GM18511 (cell line): ENCODE measurements around the gene RPTOR.

Experiments
- ATAC-seq: cut with Tn5 transposase; IDR thresholded peaks from one replicate; pipeline ENCODE4 v1.9.1; 2021; ENCODE audit warnings: mild to moderate bottlenecking, moderate library complexity; ENCODE audit not compliant: unreplicated experiment

Gene RPTOR

DNA sequence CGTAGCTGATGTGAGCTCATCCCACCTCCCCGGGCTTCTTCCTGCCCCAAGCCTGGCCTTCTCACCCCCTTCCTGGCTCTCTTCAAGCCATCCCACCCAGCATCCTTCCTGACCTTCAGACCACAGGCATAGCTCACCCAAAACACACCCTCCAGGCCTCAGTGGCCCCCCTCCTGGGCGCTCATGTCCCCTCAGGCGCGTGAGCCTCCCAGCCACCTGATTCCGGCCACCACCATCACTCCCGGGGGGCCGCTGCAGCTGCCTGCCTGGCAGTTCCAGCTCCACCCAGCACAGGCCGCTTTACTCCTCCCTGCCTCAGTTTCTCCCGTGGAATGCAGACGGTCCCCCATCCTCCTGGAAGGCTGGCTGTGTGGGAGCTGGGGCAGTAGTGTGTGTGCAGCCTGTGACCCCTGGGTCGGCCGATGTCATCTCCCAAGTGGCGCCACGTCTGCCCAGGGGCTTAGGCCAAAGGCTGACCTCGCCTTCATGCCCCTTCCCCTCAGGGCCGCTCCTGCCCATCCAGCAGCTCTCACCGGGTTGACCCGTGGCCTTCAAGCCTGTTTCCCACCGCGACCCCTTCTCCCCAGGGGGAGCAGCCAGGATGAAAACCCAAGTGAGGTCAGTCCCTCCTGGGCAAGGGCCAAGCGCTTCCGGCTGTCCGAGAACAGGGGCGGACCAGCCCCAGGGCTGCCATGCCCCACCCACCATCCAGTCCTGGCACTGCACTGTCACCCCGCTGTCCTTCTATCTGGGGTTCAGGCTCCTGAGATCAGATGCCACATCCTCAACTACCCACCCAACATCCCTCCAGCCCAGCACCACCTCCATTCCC is 435.1 kb downstream of the RPTOR start:
- no peak for ATAC-seq

DNA sequence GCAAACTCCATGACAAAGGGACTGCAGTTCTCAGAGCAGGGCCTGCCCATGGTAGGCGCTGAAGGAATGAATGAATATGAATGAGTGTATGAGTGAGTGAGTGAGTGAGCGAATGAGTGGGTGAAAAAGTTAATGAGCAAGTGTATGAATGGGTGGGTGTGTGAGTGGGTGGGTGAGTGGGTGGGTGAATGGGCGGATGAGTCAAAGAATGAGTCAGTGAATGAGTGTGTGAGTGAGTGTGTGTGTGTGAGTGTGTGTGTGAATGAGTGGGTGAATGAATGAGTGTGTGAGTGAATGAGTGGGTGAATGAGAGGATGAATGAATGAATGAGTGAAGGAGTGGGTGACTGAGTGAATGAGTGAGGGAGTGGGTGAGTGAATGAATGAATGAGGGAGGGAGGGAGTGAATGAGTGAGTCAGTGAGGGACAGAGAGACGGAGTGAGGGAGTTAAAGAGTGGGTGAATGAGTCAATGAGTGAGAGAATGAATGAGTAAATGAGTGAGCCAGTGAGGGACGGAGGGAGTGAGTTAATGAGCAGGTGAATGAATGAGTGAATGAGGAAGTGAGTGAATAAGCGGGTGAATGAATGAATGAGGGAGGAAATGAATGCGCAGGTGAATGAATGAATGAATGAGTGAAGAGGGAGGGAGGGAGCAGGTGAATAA is 435.9 kb downstream of the RPTOR start:
- no peak for ATAC-seq

DNA sequence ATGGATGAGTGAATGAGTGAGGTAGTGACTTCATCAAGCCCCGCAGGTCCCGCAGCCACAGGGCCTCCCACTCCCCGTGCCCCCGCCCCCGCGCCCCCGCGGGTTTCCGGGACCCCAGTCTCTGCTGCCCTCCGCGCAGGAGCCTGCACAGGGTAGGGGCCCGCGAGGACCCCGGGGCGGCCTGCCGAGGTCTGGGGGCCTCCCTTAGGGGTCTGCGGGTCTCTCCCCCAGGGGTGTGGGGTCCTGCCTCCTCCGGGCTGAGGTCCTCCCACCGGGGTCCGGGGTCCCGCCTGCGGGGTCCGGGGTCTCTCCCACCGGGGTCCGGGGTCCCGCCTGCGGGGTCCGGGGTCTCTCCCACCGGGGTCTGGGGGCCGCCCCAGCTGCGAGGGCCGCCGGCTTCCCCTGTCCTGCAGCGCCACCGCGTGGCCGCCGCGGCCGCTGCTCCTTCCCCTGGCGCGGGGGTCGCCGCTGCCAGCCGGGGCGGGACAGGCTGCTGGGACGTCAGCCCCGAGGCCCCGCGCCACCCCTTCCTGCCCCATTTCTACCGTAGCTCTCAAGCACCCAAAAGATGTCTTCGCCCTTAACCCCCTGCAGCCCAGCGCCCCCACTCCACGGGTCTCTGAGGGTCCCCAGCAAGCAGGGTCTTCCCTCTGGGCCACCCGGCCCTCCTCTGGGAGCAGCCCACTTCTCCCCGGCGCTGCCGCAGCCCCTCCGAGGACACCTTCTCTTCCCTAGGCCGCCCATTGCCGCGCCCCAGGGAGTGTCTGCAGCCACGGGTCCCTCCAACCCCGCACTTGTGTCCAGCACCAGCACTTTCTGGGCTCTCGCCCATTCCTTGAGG is 436.6 kb downstream of the RPTOR start:
- ATAC-seq, result no peak

DNA sequence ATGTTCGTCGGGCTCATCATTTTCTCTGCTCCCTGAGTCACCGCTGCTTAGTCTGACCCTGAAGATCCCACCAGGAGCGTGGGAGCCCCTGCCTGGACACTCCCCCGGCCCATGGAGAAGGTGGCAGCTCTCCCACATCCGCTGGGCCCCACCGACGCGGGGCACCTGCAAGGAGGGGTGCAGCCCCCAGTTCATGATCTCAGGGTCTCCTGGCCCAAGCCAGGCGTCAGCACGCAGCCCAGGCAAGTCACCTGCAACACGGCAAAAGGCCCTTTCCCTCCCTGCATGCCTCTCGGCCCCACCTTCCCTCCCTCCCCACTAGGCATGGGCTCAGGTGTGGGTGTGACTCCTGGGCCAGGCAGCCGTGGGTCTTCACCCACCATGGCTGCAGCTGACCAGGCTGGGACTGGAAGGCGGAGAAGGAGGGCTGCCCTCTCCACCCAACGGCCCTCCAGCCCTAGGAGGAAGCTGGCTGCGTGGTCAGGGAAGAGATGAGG is 437.3 kb downstream of the RPTOR start:
- no peak for ATAC-seq

DNA sequence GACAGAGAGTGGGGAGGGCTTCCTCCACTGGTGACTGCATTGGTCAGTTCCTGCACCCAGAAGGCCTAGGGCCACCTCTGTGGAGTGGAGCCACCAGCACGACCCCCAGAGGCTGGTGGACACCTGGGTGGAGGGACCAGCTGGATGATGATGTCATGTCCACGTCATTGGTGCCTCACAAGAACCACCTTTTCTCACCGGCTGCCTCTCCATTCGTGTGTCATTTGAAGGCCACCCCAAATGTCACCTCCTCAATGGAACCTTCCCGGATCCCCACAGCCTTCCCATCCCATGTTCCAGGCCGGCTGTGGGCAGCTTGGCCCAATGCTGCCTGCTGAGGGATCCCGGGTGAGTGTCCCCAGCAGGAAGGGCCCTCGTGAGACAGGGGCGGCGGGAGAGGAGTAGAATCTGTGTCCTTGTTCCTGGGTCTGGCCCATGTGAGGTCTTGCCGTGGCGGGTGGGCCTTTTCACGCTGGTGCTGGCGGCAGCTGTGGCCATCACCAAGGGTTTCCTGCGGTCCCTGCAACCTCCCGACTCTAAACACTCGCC is 437.9 kb downstream of the RPTOR start:
- ATAC-seq, result no peak

DNA sequence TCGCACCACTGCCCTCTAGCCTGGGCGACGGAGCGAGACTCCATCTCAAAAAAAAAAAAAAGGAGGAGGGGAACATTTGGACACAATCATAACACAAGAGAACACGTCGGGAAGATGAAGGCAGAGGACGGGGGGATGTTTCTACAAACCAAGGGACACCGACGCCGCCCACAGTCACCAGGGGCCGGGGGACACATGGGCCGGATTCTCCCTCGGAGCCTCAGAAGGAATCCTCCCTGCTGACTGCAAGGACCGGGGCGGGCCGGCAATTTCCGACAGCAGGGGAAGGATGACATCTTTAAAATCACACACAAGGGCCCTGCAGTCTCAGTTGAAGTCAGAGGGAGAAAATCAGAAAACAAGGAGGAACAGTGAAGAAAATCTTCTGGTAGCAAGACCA is 438.9 kb downstream of the RPTOR start:
- no peak for ATAC-seq

DNA sequence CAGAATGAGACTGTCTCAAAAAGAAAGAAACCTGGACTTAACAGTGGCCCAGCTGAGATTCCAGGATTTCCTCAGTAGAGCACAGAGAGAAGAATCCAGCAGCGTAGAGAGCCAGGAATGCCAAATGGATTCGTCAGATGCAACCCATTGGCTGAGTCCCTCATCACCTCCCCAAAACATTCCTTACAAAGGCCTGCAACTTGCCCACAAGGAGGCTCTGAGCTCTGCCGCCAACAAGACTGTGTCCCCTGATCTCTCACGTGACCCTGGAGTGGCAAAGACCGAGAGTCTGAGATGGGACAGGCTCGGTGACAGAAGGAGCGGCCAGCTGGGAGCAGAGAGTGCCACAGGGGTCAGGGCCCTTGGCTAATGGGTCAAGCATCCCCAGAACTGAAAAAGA is 440.1 kb downstream of the RPTOR start:
- no peak for ATAC-seq

DNA sequence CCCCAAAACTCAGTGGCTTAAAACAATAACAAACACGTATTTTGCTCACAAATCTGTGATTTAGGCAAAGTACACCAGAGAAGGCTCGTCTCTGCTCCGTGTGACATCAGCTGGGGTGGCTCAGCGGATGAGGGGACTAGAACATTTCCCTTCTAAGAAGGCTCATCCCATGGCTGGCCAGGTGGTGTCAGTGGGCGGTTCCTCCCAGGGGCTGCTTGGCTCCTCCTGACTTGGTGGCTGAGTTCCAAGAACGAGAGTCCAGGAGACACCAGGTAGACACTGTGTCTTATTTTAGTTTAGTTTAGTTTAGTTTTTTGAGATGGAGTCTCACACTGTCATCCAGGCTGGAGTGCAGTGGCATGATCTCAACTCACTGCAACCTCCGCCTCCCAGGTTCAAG is 441.4 kb downstream of the RPTOR start:
- no peak for ATAC-seq

DNA sequence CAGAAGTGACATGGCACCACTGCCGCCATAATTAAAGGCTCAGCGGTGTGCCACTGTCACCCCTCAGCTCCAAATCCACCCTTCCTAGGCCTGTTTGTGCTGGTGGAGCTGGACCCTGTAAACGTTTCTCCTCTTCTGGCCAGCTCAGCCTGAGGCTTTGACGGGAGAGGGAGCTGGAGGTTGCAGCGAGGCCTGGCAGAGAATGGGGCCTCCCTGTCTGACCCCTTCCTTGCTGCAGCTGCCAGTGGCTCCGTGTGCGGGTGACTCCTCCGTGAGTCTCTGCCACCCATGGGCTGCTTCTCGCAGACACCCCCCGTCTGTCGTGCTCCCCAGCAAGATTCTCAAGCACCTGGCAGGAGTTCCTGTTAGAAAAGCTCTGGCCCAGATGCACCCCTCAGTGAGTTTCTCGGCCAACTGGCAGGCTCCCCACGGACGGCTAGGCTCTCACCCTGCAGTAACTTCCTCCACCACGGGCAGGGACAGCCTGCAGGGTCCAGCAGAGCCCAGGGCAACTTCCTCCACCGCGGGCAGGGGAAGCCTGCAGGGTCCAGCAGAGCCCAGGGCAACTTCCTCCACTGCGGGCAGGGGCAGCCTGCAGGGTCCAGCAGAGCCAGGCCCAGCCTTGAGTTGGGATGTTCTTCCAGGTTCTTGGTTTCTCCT is 442.3 kb downstream of the RPTOR start:
- no peak for ATAC-seq

DNA sequence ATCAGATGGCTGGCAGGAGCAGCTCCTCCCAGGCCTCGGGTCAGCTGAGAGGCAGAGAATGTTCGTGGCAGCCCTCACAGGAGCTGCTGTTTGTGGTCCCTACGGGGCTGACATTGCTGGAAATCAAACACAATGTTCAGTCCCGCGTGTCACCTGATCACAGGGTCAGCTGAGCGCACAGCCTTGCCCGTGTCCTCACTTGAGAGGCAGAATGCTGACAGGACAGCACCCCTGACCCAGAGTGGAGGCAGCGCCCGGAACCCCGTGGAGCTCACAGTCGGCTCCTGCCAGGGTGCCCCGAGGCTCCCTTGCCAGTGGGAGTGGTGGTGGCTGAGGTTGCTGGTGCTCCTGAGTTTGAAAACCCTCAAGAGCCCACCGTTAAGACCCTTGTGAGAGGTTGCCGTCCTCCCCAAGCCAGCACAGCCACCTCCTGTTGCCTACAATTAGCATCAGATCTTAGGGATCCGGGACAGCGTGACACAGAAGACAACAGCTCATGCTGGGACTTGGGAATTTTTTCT is 443.4 kb downstream of the RPTOR start:
- no peak for ATAC-seq

DNA sequence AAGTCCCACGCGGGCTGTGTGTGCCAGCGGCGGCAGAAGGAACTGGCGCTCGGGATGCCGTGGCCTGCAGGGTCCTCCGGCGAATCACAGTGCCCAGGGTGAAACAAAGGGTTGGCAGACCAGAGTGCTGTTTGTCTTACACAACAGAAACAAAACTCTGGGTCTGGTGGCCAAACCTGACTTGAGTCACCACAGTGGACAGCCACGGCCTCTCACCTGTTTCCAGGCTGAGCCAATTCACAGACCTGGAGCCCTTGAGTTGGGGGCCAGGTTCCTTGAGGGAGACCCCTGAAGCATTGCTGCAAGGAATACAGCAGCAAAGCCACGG is 444.9 kb downstream of the RPTOR start:
- ATAC-seq, result no peak

DNA sequence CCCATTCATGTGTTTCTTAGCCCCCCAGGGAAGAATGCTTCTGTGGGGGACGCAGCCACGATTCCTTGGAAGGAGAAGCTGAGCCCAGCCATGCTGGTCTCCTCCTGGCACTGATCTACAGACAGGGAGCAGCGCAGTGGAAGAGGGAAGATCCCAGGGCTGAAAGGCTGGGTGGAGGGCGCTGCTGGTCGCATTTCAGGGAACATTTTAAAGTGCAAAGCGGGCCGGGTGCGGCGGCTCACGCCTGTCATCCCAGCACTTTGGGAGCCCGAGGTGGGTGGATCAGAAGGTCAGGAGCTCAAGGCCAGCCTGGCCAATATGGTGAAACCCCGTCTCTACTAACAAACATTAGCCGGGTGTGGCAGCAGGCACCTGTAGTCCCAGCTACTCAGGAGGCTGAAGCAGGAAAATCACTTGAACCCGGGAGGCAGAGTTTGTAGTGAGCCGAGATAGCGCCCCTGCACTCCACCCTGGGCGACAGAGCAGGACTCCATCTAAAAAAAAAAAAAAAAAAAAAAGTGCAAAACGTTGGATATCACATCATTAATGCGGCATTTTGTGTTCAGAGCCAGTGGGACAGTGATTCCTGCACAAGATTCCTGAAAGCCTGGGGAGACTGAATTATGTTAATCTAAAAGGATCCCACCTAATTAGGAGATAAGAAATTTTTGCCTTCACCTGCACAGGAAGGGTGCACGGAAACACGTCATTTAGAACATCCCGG is 446.4 kb downstream of the RPTOR start:
- ATAC-seq, result no peak

DNA sequence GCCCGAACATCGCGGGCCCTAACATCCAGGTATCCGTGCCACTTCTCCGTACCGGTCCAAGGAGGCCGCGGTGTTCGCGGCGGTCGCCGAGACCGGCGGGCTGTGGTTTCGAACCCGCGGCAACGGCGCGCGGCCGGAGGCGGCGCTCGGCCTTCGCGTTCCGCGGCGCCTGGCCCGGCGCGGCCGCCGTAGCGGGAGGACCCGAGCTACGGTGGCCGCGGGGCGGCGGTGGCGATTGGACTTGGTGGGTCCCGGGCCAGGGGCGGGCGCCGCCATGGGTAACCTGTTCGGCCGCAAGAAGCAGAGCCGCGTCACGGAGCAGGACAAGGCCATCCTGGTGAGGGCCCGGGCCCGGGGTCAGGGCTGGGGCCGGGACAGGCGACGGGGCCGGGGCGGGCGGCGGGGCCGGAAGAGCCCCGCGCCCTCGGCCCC is 447.0 kb downstream of the RPTOR start, which contains the start of gene CHMP6:
Gene CHMP6 (plus strand): TSS at position 197 of the 432 bp plus-strand sequence. CDS start 78 bp downstream, at position 275.
- no peak for ATAC-seq

DNA sequence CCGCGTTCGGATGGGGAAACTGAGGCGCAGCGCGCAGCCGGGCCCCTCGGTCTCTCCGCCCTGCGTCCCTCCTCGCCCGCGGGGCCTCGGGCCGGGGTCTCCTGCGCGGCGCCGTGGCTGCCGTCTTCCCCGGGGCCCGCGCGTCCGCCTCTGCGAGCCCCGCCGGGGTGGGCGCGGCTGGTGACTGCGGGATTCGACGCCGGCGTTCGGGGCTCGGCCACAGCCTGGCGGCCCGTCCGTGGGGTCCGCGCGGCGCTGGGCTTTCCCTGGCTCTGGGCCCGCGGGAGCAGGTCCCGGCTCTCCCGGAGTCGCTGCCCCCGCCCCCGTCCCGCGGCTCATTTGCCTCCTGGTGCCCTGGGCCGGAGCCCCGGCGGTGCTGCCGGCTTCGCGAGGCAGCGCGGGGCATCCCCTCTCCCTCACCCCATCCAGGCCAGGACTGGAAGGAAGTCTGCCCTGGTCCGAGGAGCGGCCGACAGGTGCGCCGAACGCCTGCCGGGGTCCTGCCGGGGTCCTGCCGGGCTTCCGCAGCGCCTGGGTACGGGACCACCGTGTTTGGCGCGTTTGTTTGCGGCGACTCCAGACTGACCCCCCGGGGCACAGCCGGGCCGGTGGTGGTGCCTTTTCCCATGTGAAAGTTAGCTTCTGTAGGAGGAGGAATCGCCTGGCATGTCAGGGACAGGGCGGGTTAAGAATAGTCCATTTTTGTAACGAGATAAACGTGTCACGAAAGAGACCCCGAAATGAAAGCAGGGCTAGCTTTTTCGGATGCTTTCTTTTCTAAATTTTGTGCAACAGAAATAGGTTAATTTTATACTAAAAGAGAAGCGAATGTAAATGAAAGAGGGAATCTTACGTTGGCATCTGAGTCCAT is 447.7 kb downstream of the RPTOR start:
- no peak for ATAC-seq

DNA sequence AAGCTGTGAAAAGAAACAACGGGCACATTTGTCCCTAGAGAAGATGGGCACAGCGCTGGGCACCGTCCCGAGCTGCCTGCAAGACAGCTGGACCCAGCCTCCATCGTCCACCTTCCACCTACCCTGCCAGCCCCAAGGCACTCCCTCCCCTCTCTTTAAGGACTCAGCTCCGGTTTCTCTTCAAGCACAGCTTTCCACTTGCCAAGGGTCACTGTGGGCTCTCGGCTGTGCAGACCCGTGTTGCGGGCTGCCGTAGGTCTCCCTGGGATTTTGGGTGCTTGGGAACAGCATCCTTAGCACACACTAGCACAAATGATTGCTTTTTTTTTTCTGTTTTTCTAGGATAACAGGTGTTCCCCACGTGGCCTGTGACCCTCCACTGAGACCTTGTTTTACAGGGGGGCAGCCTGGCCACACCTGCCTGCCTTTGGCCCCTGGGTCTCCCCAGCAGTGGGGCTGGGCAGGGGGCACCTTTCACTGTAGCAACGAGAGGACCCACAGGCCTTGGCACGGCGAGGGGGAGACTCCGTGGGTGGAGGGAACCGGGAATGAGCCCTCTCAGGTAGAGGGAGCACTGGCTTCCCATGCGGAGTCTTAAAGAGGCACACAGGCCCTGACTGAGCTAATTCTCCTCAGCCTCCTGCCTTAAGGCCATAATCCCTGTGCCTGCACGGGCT is 448.4 kb downstream of the RPTOR start:
- no peak for ATAC-seq

DNA sequence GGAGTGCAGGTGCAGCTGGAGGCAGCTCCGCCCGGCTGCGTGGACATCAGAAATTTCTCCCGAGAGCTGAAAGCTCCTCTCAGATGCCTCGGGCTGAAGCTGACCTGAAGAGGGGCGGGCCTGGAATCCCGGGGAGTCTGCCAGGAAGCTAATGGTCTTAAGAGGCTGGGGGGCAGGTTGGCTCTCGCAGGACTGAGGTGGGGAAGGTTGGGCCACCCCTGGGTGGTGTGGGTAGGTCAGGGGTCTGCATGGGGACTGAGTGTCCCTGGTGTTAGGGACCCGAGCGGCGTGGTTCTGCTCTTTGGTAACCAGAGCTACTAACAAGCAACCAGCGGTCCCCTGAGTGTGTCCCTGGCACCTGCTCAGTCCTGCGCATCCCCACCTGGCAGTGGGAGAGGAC is 450.5 kb downstream of the RPTOR start:
- no peak for ATAC-seq

DNA sequence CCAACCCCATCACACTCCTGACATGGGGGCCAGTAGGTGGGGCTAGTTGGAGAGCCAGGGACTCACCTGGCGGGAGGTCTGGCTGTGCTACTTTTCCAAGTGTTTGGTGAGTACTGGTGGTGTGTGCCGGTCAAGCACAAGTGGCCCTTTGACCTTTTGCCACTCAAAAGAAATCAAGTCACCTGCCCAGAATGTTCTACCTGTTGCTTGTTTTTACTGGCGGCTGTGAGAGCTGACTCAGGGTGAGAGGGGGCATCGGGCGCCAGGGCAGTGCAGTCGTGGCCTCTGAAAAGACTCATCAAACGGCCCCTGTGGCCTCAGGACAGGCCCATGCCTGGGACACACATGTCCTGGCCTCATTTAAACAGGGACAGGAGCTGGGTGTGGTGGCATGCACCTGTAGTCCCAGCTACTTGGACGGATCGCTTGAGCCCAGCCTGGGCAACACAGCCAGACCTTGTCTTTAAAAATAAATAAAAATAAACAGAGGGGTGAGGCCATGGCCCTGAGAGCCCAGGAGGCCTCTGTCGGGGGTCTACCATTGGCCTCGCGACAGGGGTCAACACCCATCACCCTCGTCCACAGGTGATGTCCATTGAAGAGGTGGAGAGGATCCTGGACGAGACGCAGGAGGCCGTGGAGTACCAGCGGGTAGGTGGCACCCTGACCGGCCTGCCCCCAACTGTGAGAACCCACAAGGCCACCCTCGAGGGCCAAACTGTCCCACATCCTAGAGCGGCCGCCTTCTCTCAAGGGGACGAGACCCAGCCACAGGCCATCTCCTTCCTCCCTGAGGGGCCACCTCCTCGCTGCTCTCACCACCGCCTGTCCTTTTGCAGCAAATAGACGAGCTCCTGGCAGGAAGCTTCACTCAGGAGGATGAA is 452.0 kb downstream of the RPTOR start:
- ATAC-seq, result no peak
